Fibroblast of pulmonary artery (primary cell): ENCODE results near the gene TNK1.

ENCODE experiments used
- DNase-seq: peaks from one replicate; pipeline ENCODE4 v3.0.0-alpha.2; 2010; ENCODE audit warnings: low read depth
- H3K4me3 ChIP-seq: replicated peaks from 2 replicates; pipeline ENCODE4 v1.5.1; 2011; ENCODE audit warnings: low read depth, mild to moderate bottlenecking, control low read depth, low read length, moderate library complexity
- CTCF ChIP-seq: IDR thresholded peaks from 2 replicates; pipeline ENCODE4 v1.5.1; 2011; ENCODE audit warnings: mild to moderate bottlenecking, control low read depth, low read length, inconsistent platforms; ENCODE audit errors: missing control alignments

The TNK1 gene

DNA sequence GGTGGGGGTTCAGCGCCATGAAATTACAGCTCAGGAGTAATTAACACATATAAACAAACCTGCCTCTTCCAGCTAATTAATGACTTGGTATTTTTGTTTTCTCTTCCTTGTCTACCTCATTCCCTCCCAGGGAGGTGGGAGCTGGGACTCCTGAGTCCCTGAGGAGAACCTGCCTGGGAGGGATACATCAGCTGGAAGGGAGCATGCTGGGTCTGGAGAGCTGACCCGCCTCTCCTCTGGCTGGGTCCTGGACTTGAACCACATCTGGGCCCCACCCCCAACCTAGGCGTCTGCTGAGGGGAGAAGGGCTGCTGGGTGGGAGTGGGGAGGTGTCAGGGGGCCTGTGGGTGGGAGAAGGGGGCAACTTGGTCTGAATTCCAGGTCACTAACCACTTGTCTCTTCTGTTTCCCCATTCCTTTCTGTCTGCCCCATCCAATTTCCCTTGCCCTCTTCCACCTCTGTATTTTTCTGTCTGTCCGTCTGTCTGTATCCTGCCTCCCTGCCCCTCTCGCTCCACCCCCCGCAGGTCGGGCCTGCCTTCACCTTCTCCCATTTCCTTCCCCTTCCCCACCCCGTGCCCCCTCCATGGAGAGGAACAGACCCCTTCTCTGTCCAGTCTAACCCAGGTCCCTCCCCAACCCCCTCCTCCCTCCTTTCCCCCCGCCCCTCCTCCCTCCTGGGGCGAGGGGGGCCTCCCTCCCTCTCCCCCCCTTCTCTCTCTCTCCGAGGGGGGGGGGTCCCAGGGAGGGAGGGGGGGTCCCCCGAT is 26.8 kb downstream of the TNK1 start, which contains the start of gene NLGN2:
NLGN2 (plus strand) TSS at position 361 of the 767 bp plus-strand sequence. CDS start 411 bp downstream, outside the sequence.
- TF ChIP-seq CTCF: no peak
- no peak within 1 kb of the TSS for H3K4me3 ChIP-seq

GRCh38 chr17:7408252-7408727 is 27.4 kb downstream of the TNK1 start:
- DNase-seq: no peak
- no peak overlapping the region for H3K4me3 ChIP-seq
- TF ChIP-seq CTCF: no peak

More for the DNA sequence above, 26.8 kb downstream of the TNK1 start, which contains the start of gene NLGN2:
- no peak for DNase-seq

DNA sequence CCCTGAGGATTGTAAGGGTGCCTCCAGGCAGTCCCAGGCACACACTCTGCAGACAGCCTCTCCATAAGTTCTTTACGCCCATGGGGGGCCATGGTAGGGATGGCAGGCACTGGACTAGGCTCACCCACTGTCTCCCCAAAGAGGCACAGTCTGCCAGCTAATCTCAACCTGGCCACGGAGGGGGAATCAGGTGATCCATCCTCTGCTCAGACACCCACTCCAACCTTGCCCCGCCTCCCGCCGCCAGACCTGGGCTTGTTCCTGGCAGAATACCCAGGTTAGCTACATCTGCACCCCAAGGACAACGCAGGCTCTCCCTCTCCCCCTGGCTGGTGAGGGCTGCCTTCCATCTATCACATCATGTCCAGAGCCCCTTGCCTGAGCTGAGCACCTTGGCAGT is 28.0 kb downstream of the TNK1 start:
- no peak for TF ChIP-seq CTCF
- DNase-seq: no peak
- no peak overlapping the region for H3K4me3 ChIP-seq

DNA sequence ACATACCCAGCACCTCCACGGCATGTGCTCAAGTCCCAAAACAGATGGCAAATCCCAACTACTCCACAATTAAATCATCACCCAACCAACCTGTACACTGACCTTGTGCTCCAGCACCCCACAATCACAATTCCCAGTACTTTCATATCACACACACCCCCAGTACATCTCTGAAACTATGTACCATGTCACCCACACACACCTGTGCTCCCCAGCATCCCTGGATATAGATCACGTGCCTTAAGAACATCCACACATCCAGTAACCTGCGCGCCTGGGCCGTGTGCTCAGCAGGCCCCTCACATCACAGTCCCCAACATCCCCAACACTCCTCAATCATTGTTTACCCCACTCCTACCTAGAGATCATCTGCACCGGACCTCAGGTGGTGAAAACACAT is 28.8 kb downstream of the TNK1 start:
- no peak overlapping the region for H3K4me3 ChIP-seq
- TF ChIP-seq CTCF: no peak
- DNase-seq: no peak

GRCh38 chr17:7410634-7411426 is 29.9 kb downstream of the TNK1 start:
- DNase-seq: no peak
- TF ChIP-seq CTCF: no peak
- H3K4me3 ChIP-seq: no peak overlapping the region

GRCh38 chr17:7411427-7411750 is 30.5 kb downstream of the TNK1 start:
- no peak overlapping the region for H3K4me3 ChIP-seq
- no peak for TF ChIP-seq CTCF
- no peak for DNase-seq
